GM23248 (cell line): ENCODE measurements around the gene TTN.

Experiments used
- EZH2 ChIP-seq: fragments of 200-600 bp; sonication (generic); IDR thresholded peaks from 2 replicates; pipeline ENCODE4 v1.6.1; 2018; ENCODE audit warnings: antibody characterized with exemption, mild to moderate bottlenecking; ENCODE audit not compliant: insufficient read depth, poor library complexity, severe bottlenecking
- EZH2phosphoT487 ChIP-seq: fragments of 200-600 bp; sonication (generic); IDR thresholded peaks from 2 replicates; pipeline ENCODE4 v1.6.1; 2018; ENCODE audit warnings: antibody characterized with exemption, moderate library complexity, mild to moderate bottlenecking, low read depth; ENCODE audit not compliant: insufficient read depth

DNA sequence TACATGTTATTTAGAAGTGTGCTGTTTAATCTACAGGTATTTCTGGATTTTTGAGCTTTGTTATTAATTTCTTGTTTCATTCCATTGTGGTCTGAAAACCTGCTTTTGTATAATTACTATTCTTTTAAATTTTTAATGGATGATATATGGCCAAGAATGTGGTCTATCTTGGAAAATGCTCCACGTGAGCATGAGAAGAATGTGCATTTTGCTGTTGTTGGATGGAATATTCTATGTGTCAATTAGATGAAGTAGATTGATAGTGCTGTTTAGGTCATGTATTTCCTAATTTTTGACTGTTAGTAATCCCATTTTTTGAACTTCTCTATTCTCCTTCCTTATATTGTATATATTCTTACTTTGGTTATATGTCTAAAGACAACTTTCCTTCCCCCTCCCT is 19.9 kb upstream of the TTN start:
- TF ChIP-seq EZH2phosphoT487: no peak
- TF ChIP-seq EZH2: no peak
